HL-60/S4 treated with retinoic acid at 250 ng/mL for 4 days and 3 days (cell line): ENCODE results near the gene PTPRD.
"Not testable (repeated sequence)": the region's sequence is repeated elsewhere in the genome, so short reads cannot be mapped to it uniquely, and the experiment has no call there.

Experiments used
- in situ Hi-C: fragments of 300-500 bp; cut with MboI; formaldehyde crosslinking; loops from 2 replicates; pipeline ENCODE4 v1.7.0; 2022; ENCODE audit warnings: low sequenced_read_pairs

The PTPRD gene

DNA sequence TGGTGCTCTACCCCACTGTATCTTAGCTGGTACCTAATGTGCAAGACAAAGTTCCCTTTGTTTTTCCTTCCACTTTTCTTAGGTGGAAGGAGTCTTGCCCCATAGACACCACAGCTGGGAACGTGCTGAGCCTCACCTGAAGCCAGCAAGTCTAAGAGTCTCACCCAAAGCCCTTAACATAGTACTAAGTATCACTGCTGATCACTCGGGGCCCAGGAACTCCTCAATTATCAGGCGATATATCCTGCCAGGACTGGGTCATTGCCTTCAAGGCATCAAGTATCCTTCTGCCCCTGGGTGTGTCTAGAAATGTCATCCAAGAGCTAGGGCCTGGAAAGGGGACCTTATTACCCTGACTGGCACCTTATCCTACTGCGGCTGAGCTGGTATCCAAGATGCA is 123.9 kb downstream of the PTPRD start:
- in situ Hi-C loops: no loop called here

DNA sequence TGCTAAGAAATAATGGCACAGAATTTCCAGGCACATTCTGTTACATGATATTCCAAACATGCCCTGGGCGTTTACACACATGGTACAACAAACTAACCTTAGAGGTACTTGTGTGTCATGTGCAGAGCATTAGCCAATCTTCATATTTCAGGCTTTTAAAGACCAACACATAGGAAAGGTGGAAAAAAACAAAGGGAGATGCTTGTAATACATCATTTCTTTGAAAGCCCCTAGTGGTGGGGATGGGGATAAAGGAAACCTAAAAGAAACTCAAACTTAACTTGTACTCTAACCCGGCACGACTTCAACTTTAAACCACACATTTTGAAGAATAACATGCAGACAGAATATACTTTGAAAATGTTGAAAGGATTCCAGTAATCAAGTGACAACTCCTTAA is 133.6 kb downstream of the PTPRD start:
- in situ Hi-C loops: no loop called here

DNA sequence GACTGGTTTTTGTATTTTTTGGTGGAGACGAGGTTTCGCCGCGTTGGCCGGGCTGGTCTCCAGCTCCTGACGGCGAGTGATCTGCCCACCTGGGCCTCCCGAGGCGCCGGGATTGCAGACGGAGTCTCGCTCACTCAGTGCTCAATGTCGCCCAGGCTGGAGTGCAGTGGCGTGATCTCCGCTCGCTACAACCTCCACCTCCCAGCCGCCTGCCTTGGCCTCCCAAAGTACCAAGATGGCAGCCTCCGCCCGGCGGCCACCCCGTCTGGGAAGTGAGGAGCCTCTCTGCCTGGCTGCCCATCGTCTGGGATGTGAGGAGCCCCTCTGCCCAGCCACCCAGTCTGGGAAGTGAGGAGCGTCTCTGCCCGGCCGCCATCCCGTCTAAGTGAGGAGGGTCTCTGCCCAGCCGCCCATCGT is 163.6 kb downstream of the PTPRD start:
- in situ Hi-C loops: not testable (repeated sequence)

DNA sequence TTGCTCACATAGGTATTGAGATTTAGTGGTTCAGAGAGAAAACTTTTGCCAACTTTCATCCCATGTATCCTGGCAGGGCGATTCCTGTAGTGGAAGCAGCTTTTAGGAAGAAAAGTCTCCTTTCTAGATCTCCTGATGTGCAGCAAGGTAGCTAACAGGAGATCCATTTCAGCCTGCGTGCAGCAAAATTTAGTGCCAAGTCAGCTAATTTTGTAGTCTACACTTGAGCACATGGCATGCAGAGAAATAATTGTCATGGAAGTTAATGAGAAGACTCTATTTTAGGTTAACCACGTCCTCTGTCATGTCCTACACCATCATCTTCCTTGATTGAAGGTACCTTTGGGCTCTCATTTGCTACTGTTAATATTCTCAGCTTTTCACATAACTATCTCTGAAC is 165.8 kb downstream of the PTPRD start:
- in situ Hi-C loops: no loop called here

DNA sequence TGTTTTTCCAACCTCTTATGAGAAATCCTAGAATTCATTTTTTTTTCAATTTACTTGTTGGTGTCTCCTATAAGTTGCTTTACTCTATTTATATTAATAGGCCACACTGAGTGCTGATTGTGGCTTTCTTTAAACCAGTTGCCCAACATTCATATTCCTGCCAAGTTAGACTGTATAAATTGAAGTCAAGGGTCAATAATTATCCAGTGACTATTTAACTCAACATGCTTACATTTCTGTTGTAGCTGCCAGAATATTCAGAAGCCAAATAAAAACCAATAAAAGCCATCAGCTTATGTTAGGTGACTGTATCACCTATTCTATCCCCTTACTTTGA is 169.0 kb downstream of the PTPRD start:
- in situ Hi-C loops: no loop called here

DNA sequence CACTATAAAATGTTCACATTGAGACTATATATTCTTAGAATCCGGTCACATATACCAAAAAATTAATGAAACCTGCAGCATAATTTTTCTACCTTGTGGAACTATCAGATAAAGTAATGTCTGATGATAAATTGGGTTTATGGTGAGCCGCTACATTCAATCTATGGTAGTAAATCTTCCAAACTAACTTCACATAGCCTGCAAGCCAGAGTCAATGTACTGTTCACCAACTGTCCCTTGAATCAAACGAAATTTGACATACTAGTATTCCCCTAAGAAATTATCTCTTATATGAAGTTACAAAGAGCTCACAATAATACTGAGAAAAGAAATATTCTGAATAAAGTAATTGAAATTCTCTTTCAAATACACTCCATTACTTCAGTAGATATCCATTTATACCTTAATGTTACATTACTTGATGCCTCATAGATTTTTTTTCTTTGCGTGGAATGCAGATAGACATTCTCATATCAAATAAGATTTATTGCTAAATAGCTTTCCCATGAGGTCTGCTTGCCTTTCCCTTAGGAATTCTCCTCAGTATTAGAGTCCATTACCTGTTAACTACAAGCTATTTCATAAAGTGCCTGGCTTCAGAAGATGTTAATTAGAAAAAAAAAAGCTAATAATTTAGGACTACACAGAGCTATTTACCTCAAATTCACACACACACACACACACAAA is 169.5 kb downstream of the PTPRD start:
- in situ Hi-C loops: no loop called here

DNA sequence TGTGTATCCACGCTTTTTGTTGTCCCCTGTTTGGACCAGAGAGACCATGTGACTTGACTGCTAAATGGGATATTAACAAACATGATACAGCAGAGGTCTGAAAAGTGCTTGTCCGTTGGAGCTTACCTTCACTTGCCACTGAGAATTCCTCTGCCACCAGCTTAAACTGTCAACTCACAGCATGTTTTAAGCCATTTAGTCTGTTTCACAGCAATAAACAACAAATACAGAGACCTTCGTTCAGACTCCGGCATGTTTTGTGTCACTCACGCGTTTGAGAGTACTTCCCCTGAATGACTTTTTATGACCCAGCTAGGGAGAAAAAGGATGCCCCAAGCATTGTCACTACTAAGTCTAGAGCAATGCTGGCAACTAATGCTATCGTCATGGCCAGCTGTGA is 173.8 kb downstream of the PTPRD start:
- in situ Hi-C loops: no loop called here

DNA sequence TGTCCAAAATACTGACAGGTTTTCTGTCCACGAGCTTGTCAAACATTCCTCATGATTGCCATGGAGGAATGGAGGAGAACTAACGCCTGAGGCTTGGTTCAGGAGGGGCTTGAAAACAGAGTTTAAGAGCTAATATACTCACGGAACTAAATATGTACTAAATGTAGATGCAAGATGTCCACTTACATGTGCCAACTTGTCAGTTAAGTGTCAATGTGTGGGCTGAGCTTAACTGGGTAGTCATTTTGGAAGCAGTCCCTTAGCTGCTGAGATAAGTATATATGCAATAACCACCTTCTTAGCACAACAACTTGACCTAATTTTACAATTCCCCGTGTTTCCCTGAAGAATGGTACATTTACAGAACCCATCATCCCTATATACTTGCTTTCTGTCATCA is 176.0 kb downstream of the PTPRD start:
- in situ Hi-C loops: no loop called here

DNA sequence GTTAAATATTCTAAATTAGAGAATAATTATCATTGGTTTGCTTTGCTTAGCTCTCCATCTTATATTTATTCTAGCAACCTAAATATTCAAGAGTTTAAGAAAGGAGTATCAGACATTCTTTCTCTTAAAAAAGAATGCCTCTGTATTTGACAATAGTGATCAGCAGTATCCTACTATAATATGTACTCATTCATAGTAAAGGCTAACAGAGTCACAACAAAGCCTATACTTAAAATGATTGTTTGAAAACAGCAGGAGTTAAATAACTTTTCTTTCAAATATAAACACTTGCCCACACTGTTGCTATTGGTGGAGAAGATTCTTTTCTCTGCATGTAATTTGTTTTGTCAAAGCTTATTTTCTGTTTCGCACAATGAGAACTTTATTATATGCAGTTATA is 178.4 kb downstream of the PTPRD start:
- in situ Hi-C loops: no loop called here

DNA sequence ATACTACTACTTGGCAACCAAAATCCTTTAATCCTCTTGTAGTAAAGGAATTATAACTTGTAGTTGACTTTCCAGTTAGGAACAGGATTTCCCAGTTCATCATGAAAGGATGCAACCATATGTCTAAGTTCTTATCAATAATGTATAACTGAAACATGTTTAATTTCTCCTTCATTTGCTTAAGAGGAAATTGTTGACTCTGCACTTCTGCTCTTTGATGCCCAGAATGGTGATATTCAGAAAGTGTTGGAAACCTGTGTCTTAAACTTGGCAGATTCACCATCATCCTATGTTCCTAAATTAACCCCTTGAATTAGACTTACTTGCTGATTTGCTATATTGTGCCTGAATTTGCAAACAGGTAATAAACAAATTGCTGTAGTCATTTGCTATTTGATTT is 201.5 kb downstream of the PTPRD start:
- in situ Hi-C loops: no loop called here

DNA sequence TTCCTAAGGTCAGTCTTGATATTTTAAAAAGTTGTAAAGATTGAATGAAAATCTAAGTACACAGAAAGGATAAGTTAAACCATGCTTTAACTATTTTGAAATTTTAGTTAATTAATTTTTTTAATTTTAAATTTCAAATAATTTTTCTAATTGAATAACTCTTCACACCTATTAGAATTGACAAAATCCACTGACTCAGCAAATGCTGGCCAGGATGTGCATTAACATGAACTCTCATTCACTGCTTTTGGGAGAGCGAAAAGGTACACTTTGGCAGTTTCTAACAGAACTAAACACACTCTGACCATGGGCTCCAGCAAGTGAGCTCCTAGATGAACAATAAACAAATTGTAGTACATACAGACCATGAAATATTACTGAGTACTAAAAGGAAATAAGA is 209.5 kb downstream of the PTPRD start:
- in situ Hi-C loops: no loop called here

DNA sequence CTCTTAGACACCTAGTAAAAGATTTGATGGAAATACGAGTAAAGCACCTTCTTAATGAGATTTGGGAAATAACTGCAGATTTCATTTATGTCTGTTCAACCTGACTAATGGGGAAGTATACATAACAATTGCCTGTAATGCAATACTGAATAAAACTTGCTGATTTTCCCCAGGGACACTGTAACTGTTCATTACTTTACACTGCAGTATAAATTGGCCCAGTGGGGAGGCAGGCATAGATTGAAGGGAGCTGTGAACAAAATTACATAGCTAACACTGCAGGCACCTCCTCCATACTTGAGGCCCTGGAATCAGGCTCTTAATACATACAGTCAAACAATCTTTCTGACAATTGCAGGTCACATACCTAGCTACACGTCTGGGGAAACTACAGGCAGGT is 216.2 kb downstream of the PTPRD start:
- in situ Hi-C loops: no loop called here

DNA sequence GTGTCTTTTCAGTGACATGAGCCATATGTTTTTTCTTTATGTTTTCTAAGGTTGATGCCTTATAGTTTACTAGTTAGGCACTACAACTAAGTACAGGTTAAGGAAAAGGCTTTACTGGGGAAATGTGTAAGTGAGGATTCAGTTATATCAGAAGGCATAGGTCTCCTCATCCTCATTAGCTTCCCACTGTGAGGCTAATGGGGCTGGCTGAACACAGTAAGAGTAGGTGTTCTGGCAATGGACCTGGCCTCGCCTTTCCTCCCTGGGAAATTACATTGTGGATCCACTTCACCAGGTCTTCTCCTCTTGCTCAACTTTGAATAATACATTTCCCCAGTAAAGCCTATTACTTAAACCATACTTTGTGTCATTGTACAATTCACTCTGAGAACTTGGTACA is 225.5 kb downstream of the PTPRD start:
- in situ Hi-C loops: no loop called here

DNA sequence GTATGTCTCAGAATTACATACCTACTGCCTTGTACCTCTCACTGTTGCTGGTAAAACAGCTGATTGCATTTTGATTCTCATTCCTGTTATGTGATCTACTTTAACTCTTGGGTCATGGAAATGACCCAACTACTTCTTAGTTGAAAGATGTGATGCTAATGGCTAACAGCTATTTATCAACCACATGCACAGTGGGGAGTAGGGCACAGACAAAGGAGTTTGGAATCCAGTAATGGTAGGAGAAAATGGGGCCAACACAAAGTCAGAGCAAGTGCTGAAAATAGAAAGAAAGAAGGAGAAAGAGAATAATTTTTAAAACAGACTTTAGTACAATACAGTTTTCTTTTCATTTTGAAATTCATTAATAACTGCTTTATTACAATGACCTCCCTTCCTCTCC is 241.0 kb downstream of the PTPRD start:
- in situ Hi-C loops: no loop called here

DNA sequence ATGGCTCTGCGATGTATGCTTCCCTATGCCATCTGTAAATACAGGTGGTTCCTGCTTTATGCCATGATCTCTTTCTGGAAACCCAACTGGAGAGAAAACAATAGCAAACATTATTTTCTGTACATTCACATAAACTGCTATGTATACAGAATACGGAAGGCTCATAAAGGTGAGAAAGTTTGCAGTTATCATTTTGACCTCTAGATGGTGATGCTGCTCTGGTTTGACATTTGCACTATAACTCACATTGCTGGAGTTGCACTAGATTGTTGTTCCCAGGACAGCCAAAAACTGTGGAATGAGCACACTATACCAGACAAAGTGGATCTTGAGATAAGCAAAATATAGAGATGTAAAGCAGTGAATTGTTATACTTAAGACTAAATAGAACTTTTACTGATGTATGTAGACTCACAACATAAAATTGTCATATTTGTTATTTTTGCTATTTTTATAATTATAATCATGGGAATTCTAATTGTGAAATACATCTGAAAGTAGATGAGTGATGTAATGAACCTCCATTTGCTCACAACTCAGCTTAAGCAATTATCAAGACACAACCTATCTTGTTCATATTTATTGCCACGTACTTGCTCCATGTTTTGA is 246.5 kb downstream of the PTPRD start:
- in situ Hi-C loops: no loop called here

DNA sequence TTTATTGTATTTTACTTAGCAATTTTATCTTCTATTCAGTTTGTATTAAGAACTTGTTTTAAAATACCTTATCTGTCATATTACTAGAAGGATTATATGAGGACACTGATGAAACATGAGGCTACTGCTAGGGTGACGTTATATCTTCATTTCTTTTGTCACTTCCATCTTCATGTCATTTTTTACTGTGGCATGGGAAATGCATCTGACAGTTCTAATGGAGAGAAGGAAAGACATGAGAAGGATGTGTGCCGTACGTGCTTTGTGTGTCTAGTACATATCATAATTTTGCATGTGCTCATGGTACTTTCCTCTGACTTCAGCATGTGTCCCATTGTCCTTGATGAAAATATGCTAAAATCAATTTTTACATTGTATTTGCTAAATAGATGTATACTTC is 258.2 kb downstream of the PTPRD start:
- in situ Hi-C loops: no loop called here

DNA sequence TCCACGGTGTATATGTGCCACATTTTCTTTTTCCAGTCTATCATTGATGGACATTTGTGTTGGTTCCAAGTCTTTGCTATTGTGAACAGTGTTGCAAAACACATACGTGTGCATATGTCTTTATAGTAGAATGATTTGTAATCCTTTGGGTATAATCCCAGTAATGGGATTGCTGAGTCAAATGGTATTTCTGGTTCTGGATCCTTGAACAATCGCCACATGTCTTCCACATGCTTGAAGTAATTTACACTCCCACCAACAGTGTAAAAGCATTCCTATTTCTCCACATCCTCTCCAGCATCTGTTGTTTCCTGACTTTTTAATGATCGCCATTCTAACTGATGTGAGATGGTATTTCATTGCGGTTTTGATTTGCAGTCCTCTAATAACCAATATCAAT is 267.2 kb downstream of the PTPRD start:
- in situ Hi-C loops: not testable (repeated sequence)

DNA sequence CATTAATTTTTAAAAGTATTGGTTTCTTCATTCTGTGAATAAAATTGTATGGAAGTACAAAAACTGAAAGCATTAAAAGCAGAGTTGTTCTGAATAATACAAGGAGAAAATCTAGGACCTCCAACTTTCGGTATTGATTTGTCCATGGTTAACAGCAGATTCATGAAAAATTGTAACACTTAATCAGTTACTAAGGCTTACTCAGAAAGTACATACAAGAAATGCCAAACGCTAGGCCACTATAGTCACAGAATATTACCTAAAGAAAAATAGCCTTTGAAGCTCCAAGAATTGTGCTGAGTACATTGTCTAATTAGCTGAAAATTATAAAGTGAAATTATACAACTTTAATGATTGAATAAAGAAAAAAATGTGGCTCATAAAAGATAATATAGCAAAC is 271.7 kb downstream of the PTPRD start:
- in situ Hi-C loops: no loop called here

DNA sequence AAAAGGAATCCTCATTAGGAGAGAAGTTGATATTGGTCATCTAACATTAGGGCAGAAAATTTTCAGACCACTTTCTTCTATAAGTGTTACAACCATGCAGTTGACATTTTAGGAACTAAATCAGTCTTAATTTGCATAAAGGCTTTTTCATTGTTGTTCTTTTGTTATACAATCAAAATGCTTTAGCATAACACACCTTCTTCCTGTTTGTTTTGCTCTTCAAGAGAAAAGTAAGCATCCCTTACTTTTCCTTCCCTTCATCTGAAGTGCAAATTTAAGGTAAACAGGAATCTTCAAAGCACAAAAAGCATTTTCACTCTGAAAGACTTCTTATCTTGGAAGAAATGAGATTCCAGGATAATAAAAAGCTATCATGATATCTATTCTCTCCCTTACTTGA is 273.6 kb downstream of the PTPRD start:
- in situ Hi-C loops: no loop called here

DNA sequence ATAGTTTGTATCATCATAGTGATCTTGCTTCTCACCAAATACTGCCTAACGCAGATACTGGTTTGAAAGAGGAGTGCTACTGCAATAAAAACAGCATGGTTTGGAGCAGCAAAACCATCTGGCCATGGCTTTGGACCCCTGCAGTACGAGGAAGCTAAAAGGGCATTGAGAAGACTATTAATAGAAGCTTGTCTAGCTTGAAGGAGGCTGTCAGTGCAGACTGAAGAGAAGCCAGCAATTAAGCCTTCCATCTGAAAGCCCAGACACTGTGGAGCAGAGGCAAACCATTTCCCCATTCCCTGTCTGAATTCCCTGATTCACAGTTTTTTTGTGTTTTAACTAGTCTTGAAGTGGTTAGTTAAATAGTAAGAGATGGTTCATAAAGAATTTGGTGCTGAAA is 281.6 kb downstream of the PTPRD start:
- in situ Hi-C loops: no loop called here

DNA sequence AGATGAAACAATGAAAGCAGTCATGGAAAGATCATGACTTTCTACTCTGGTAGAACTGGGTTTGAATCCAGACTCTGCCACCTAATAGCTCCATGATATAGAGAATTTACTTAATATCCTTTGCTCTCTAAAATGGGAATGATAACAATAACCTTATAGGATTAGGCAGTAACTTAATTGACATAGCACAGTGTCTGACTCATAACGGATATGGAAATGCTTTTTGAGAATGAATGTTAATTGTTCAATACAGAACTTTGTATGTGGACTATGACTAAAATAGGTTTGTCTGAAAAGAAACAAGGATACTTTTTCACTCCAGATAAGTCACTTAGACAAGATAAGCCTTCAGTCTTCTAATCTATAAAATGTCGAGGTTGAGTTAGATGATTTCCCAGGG is 330.7 kb downstream of the PTPRD start:
- in situ Hi-C loops: no loop called here

DNA sequence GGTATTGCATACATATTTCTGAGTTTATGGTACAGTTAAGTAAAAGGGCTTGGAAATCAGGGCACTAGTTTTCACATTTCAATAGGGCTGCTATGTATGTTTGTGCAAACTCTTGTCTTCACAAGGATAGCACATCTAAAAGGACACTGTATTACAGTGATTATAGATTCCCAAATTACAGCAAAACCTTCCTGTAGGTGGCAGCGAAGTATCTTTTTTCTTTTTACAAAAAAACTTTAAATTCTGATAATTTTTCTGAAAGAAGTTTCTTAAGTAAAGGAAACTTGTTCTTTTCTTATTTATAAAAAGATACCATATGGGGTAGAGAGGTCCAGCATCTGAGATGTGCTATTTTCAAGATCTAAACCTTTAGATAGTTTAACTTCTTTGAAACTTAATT is 337.8 kb downstream of the PTPRD start:
- in situ Hi-C loops: no loop called here

DNA sequence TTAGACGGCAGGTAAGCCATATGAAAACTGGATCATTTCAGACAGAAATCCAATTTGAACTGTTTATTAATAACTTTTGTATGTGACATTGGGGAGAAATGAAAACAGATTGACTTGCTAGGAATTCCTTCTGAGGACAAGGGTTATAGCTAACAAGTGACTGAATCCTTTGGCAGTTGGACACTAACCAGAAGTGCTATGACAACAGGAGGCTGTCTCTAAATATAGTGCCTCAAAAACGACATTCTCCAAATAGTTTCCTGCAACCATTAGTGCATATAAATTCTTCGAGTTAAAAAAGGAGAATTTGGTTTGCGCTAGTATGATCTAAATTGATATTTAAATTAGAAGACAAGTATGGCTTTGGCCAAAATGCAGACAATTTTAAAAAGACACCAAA is 338.6 kb downstream of the PTPRD start:
- in situ Hi-C loops: no loop called here
